PC-9 (cell line): ENCODE results near the gene MOSPD3. TPM values are rescaled to one million over a fixed set of nuclear protein-coding genes. Genes with fewer than 3 reads are reported as not detected.

Experiments
- BruUV-seq: library from RNA; stranded (reverse); fragments of 400-500 nt; replicated peaks from 2 replicates; lab custom pipeline; 2021; lab: Mats Ljungman, UMichigan
- CTCF ChIA-PET: fragments of 300-600 bp; sonication (Branson Sonifier 250); formaldehyde crosslinking; loops from one replicate; lab custom pipeline; 2022; ENCODE audit warnings: antibody characterized with exemption; lab: Charles Lee
- POLR2A ChIA-PET: fragments of 300-600 bp; sonication (Branson Sonifier 250); formaldehyde crosslinking; loops from one replicate; lab custom pipeline; 2022; ENCODE audit warnings: antibody characterized with exemption; ENCODE audit not compliant: unreplicated experiment; lab: Charles Lee
- DNase-seq, 2 experiments: peaks; one replicate each; pipeline versions ENCODE4 v3.0.0 to v3.0.0-alpha.2; 2015 to 2022; ENCODE audit warnings: mixed read lengths in 1 of 2
- H2AFZ ChIP-seq: fragments of 200-600 bp; sonication (generic); 2 replicates; pipeline ENCODE4 v1.8.1; 2017; ENCODE audit warnings: antibody characterized with exemption
- H3F3A ChIP-seq: fragments of 200-600 bp; sonication (generic); 2 replicates; pipeline ENCODE4 v1.8.1; 2017; ENCODE audit warnings: antibody characterized with exemption, mild to moderate bottlenecking, low read depth; ENCODE audit not compliant: insufficient read depth
- H3K27ac ChIP-seq: fragments of 200-600 bp; sonication (generic); 2 replicates; pipeline ENCODE4 v1.6.1; 2016; ENCODE audit warnings: mixed run types
- H3K27me3 ChIP-seq: fragments of 200-600 bp; sonication (generic); 2 replicates; pipeline ENCODE4 v1.6.1; 2016; ENCODE audit warnings: low read depth, mixed run types; ENCODE audit not compliant: insufficient read depth
- H3K36me3 ChIP-seq: fragments of 200-600 bp; sonication (generic); 2 replicates; pipeline ENCODE4 v1.6.1; 2016; ENCODE audit warnings: low read depth, mixed run types
- H3K4me1 ChIP-seq: fragments of 200-600 bp; sonication (generic); replicated peaks from 2 replicates; pipeline ENCODE4 v1.6.1; 2016; ENCODE audit warnings: mixed run types; ENCODE audit not compliant: insufficient read depth
- H3K4me2 ChIP-seq: fragments of 200-600 bp; sonication (generic); 2 replicates; pipeline ENCODE4 v1.6.1; 2017; ENCODE audit warnings: mixed run types
- H3K4me3 ChIP-seq: fragments of 200-600 bp; sonication (generic); 2 replicates; pipeline ENCODE4 v1.6.1; 2016; ENCODE audit warnings: mixed run types
- H3K79me2 ChIP-seq: fragments of 200-600 bp; sonication (generic); 2 replicates; pipeline ENCODE4 v1.6.1; 2017; ENCODE audit warnings: low read depth, mixed run types
- H3K9me2 ChIP-seq: fragments of 200-600 bp; sonication (generic); 2 replicates; pipeline ENCODE4 v1.8.1; 2017; ENCODE audit warnings: mild to moderate bottlenecking; ENCODE audit not compliant: insufficient read depth
- H3K9me3 ChIP-seq: fragments of 200-600 bp; sonication (generic); 2 replicates; pipeline ENCODE4 v1.8.1; 2016; ENCODE audit warnings: low read depth; ENCODE audit not compliant: insufficient read depth
- H4K20me1 ChIP-seq: fragments of 200-600 bp; sonication (generic); 2 replicates; pipeline ENCODE4 v1.8.1; 2017; ENCODE audit not compliant: insufficient read depth
- CTCF ChIP-seq: fragments of 200-600 bp; sonication (generic); conservative IDR thresholded peaks from 2 replicates; pipeline ENCODE4 v1.6.1; 2017; ENCODE audit warnings: mixed run types, antibody characterized with exemption, mild to moderate bottlenecking, moderate library complexity
- EZH2 ChIP-seq: fragments of 200-600 bp; sonication (generic); IDR thresholded peaks from 2 replicates; pipeline ENCODE4 v1.8.0; 2017; ENCODE audit warnings: antibody characterized with exemption, low read depth
- intact Hi-C: fragments of 100-400 bp; cut with micrococcal nuclease; formaldehyde crosslinking; loops from one replicate; pipeline ENCODE4 v1.10.0; 2022; ENCODE audit not compliant: unreplicated experiment
- total RNA-seq: library from RNA; stranded (reverse); gene quantifications from 2 replicates; pipeline ENCODE4 v1.2.3, GENCODE V29; 2021

The MOSPD3 gene
- total RNA-seq, 1 experiment from 2014 or later, result 38.1 TPM

DNA sequence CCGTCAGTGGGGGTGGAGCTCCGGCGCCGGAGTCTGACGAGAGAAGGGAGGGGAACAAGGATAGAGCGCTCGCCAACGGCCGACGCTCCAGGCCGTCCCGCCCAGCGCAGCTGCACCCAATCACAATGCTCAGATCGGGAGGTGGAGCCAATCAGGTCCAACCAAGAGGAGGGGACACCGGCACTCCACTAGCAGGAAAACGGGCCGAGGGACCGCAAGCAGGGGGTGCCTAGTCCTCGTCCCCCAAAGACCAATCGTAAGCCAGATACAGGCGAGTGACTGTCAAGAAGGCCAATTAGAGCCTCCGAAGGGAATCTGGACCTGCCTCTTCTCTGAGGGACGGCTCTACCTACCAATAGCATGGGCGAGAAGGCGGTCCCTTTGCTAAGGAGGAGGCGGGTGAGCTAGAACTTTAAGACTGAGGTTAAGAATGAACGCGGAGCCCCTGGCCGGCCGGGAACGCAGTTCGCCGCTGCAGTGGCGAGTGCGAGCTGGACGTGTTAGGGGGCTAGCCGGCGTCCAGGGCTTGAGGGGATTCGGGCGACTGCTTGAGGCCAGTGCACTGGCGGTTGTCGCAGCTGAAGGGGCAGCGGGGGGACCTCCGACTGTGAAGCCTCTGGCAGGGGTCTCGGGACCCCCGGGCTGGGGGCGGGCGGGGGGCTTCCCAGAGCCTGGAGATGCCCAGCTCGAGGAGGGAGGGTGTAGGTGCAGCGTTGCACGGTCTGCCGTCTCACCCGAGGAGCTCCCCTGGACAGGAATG is 25.9 kb upstream of the MOSPD3 start, which contains the start of gene FBXO24:
FBXO24 (plus strand) TSS at position 63 of the 760 bp plus-strand sequence; CDS start at position 361, 298 bp downstream.
- ChIA-PET POLR2A (interaction anchor here (0.5 to 1.3 kb wide), 17 partner anchors 10 to 434 kb away, joined by 3 to 14 read pairs (median 4); partner anchors contain the start of genes MOSPD3, MUC17, POP7 and ZCWPW1), CTCF (interaction anchor here (0.6 to 1.7 kb wide), 7 partner anchors 17 to 156 kb away, joined by 3 to 7 read pairs (median 3); partner anchors contain the start of gene POP7)
- DNase-seq, result peak; percentile 99 to 100
- H3K9me3 ChIP-seq, result no peaks in the 10 kb centered on the region
- TF ChIP-seq CTCF (no peak), EZH2 (no peak)
- peaks cover 2% of the 10 kb centered on the region; the same call in 1 of the 2 replicates for H4K20me1 ChIP-seq
- peaks cover 29% of the 10 kb centered on the region for H3K79me2 ChIP-seq
- peak within 1 kb of the TSS; percentile 60 for H3K4me3 ChIP-seq
- peak within 1 kb of the TSS; percentile 75 for H3K27ac ChIP-seq
- intact Hi-C loops, result loop anchor here (1.0 to 10.0 kb wide), 6 partner anchors 18 to 498 kb away; partner anchors contain the start of genes EPHB4, GNB2, MOSPD3 and TRIM56
- H3K4me2 ChIP-seq, result peak within 1 kb of the TSS; percentile 88
- H3K4me1 ChIP-seq, result peaks cover 19% of the 10 kb centered on the region
- no peaks in the 10 kb centered on the region for H3K9me2 ChIP-seq
- H3F3A ChIP-seq, result peaks cover 18% of the 10 kb centered on the region
- no TSS peak for BruUV-seq
- no peaks in the 10 kb centered on the region for H3K27me3 ChIP-seq
- H2AFZ ChIP-seq, result peak within 1 kb of the TSS; percentile 81
- H3K36me3 ChIP-seq, result no peaks in the 10 kb centered on the region

- Histone ChIP-seq H3F3A (peaks cover 16% of the 10 kb centered on the region), H3K27ac (no peak overlapping the region), H3K4me1 (peaks cover 14% of the 10 kb centered on the region), H3K4me2 (no peak overlapping the region), H3K79me2 (peaks cover 16% of the 10 kb centered on the region), H3K4me3 (no peak overlapping the region), H3K27me3 (no peaks in the 10 kb centered on the region), H3K9me2 (no peaks in the 10 kb centered on the region), H2AFZ (no peak overlapping the region), H3K9me3 (no peaks in the 10 kb centered on the region), H3K36me3 (no peaks in the 10 kb centered on the region), H4K20me1 (peaks cover 2% of the 10 kb centered on the region; the same call in 1 of the 2 replicates)
- TF ChIP-seq EZH2 (no peak), CTCF (peak; percentile 55; the same call in 1 of the 2 replicates)
- no peak for DNase-seq
- CTCF ChIA-PET, result interaction anchor here (0.5 to 1.1 kb wide), 17 partner anchors 9 to 835 kb away, joined by 3 to 22 read pairs (median 4); partner anchors contain the start of genes MOSPD3 and POP7
- no TSS peak for BruUV-seq
- intact Hi-C loops, result loop anchor here (2.0 to 10.0 kb wide), 3 partner anchors 24 to 496 kb away; partner anchors contain the start of genes EPHB4 and TRIM56
- POLR2A ChIA-PET, result interaction anchor here (0.6 kb wide), 1 partner anchor 124 kb away, joined by 3 read pairs; the partner anchor contains the start of gene SPACDR
Observed at GRCh38 chr7:100588438-100588837, 23.9 kb upstream of the MOSPD3 start.

DNA sequence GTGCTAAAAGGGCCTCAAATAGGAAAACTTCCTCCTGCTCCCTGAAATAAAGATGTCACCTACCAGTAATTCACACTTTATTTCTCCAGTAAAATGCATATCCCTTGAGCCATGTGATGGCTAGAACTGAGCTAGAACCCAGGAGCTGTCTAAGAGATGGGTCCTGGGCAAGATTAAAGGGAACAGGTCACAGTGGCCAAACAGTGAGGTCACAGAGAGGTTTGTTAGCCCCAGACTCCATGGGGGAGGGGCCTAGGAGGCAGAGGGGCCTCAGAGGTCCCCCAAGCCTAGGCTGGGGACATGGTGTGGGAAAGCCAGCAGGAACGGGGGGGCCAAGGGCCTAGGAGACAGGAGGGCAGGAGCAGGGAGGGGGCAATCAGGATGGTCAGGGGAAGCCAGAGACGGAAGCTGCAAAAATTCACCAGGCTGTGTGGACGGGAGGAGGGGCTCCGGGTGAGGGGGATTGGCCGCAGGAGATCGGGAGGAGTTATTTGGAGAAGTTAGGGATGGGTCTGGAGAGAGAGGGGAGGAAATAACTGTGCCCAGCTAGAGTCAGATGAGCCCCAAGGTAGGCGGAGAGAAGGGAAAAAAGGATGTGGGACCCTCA is 22.9 kb upstream of the MOSPD3 start:
- Histone ChIP-seq H3K27ac (no peak overlapping the region), H3K4me1 (peaks cover 4% of the 10 kb centered on the region; the same call in 1 of the 2 replicates), H3K4me3 (no peak overlapping the region), H2AFZ (no peak overlapping the region), H3F3A (peaks cover 15% of the 10 kb centered on the region), H3K4me2 (no peak overlapping the region), H3K36me3 (no peaks in the 10 kb centered on the region), H3K79me2 (peaks cover 7% of the 10 kb centered on the region; the same call in 1 of the 2 replicates), H3K9me2 (no peaks in the 10 kb centered on the region), H3K27me3 (no peaks in the 10 kb centered on the region), H3K9me3 (no peaks in the 10 kb centered on the region), H4K20me1 (no peaks in the 10 kb centered on the region)
- no TSS peak for BruUV-seq
- intact Hi-C loops, result loop anchor here (2.0 to 10.0 kb wide), 3 partner anchors 25 to 495 kb away; partner anchors contain the start of genes EPHB4 and TRIM56
- ChIA-PET CTCF (interaction anchor here (0.6 to 1.1 kb wide), 8 partner anchors 18 to 1149 kb away, joined by 3 to 6 read pairs (median 4); no protein-coding TSS in a partner anchor), POLR2A (interaction anchor here (0.6 kb wide), 1 partner anchor 19 kb away, joined by 10 read pairs; no protein-coding TSS in a partner anchor)
- DNase-seq, result no peak
- TF ChIP-seq CTCF (no peak), EZH2 (no peak)
